ENCODE measurements around the gene CCDC28B. TPM values are rescaled to one million over a fixed set of nuclear protein-coding genes. Genes with fewer than 3 reads are reported as not detected.

The CCDC28B gene
- total RNA-seq, 1 donor from 2014 or later: 16.7 TPM

DNA sequence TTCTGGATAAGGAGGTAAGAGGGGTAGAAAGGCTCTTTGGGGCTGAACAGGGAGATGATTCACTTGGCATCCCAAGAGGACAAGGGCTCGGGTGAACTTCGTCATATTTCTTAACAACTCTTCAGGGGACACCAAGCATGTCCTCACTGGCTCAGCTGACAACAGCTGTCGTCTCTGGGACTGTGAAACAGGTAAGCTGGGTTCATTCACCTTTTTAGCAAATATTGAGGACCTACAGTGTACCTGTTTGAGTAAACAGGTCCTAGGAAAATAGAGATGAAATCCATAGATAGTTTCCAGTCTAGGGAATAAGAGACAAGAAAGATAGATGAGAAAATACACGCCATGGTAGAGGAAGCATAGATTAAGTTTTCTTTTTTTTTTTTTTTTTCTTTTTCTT lies 23.9 kb downstream of the CCDC28B start:
- Histone ChIP-seq H3K27ac (replicated peaks) (peak overlapping the region; percentile 92), H3K36me3 (peaks cover 69% of the 10 kb centered on the region), H3K9me3 (replicated peaks) (no peaks in the 10 kb centered on the region), H3K4me1 (peaks cover 44% of the 10 kb centered on the region), H3K27me3 (ENCODE audit: low read depth) (no peaks in the 10 kb centered on the region), H3K4me3 (peak overlapping the region; percentile 98)
- intact Hi-C loops (cut with micrococcal nuclease): loop anchor here (10.0 kb wide), 1 partner anchor 91 kb away; no protein-coding TSS in a partner anchor
- TF ChIP-seq, protein P1, sequence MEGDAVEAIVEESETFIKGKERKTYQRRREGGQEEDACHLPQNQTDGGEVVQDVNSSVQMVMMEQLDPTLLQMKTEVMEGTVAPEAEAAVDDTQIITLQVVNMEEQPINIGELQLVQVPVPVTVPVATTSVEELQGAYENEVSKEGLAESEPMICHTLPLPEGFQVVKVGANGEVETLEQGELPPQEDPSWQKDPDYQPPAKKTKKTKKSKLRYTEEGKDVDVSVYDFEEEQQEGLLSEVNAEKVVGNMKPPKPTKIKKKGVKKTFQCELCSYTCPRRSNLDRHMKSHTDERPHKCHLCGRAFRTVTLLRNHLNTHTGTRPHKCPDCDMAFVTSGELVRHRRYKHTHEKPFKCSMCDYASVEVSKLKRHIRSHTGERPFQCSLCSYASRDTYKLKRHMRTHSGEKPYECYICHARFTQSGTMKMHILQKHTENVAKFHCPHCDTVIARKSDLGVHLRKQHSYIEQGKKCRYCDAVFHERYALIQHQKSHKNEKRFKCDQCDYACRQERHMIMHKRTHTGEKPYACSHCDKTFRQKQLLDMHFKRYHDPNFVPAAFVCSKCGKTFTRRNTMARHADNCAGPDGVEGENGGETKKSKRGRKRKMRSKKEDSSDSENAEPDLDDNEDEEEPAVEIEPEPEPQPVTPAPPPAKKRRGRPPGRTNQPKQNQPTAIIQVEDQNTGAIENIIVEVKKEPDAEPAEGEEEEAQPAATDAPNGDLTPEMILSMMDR (IDR thresholded peaks at IDR 0.05; ENCODE audit: borderline replicate concordance): no peak
- no peak for DNase-seq

- Histone ChIP-seq H3K27me3 (ENCODE audit: low read depth) (no peaks in the 10 kb centered on the region), H3K9me3 (replicated peaks) (no peaks in the 10 kb centered on the region), H3K36me3 (peaks cover 90% of the 10 kb centered on the region), H3K4me1 (peaks cover 6% of the 10 kb centered on the region), H3K27ac (replicated peaks) (no peak overlapping the region), H3K4me3 (no peak overlapping the region)
- TF ChIP-seq, protein P1 (IDR thresholded peaks at IDR 0.05; ENCODE audit: borderline replicate concordance): no peak
- intact Hi-C loops (cut with micrococcal nuclease): loop anchor here (10.0 kb wide), 1 partner anchor 86 kb away; no protein-coding TSS in a partner anchor
- no peak for DNase-seq
Observed at GRCh38 chr1:32228771-32229170, 28.4 kb downstream of the CCDC28B start.

- Histone ChIP-seq H3K27ac (replicated peaks) (no peak overlapping the region), H3K36me3 (peaks cover 62% of the 10 kb centered on the region), H3K27me3 (ENCODE audit: low read depth) (no peaks in the 10 kb centered on the region), H3K4me3 (no peak overlapping the region), H3K4me1 (no peaks in the 10 kb centered on the region), H3K9me3 (replicated peaks) (no peaks in the 10 kb centered on the region)
- intact Hi-C loops (cut with micrococcal nuclease): no loop called here
- DNase-seq: no peak
- TF ChIP-seq, protein P1 (IDR thresholded peaks at IDR 0.05; ENCODE audit: borderline replicate concordance): no peak
Observed at GRCh38 chr1:32231843-32232432, 31.5 kb downstream of the CCDC28B start.

DNA sequence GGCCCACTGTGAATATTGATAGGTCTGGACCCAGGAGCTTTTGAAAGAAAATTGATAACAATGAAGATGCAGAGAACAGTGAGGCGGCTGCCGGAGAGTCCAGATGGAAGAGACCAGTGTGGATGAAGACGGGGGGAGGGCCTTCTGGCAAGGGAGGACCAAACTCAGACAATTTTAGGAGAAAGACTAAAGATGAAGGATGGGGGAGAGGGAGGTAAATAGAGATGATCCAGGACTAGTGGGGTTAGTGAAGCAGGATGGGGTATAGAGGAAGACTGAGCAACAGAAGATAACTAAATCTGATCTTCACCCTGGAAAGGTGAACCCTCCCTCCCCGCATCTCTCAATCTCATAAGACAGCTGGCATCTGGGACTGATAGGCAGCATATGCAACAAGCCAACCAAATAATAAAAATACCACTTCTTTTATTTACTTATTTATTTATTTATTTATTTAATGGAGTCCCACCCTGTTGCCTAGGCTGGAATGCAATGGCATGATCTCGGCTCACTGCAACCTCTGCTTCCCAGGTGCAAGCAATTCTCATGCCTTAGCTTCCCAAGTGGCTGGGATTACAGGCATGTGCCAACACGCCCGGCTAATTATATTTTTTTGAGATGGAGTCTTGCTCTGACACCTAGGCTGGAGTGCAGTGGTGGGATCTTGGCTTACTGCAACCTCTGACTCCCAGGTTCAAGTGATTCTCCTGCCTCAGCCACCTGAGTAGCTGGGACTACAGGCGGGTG lies 32.3 kb downstream of the CCDC28B start:
- DNase-seq: no peak
- intact Hi-C loops (cut with micrococcal nuclease): no loop called here
- no peaks in the 10 kb centered on the region for H3K27me3 ChIP-seq (ENCODE audit: low read depth)
- H3K4me3 ChIP-seq: no peak overlapping the region
- TF ChIP-seq, protein P1 (IDR thresholded peaks at IDR 0.05; ENCODE audit: borderline replicate concordance): no peak
- peaks cover 54% of the 10 kb centered on the region for H3K36me3 ChIP-seq
- H3K9me3 ChIP-seq (replicated peaks): no peaks in the 10 kb centered on the region
- H3K4me1 ChIP-seq: no peaks in the 10 kb centered on the region
- H3K27ac ChIP-seq (replicated peaks): no peak overlapping the region

GRCh38 chr1:32234792-32235191 lies 34.4 kb downstream of the CCDC28B start:
- no peak for DNase-seq
- Histone ChIP-seq H3K27ac (replicated peaks) (no peak overlapping the region), H3K4me3 (no peak overlapping the region), H3K27me3 (ENCODE audit: low read depth) (no peaks in the 10 kb centered on the region), H3K36me3 (peaks cover 33% of the 10 kb centered on the region), H3K9me3 (replicated peaks) (no peaks in the 10 kb centered on the region), H3K4me1 (peaks cover 3% of the 10 kb centered on the region)
- TF ChIP-seq, protein P1 (IDR thresholded peaks at IDR 0.05; ENCODE audit: borderline replicate concordance): no peak
- intact Hi-C loops (cut with micrococcal nuclease): no loop called here

Data from left ventricle myocardium inferior (tissue), 1 donor.